CD4-positive, alpha-beta memory T cell (primary cell): ENCODE results near the gene CXCL9. TPM values are rescaled to one million over a fixed set of nuclear protein-coding genes. Genes with fewer than 3 reads are reported as not detected.

Experiments
- CTCF ChIA-PET: fragments of 350-600 bp; sonication (Branson Sonifier 250); formaldehyde crosslinking; loops from one replicate; lab custom pipeline; 2021; ENCODE audit warnings: inconsistent platforms; ENCODE audit not compliant: partially characterized antibody; lab: Charles Lee
- POLR2A ChIA-PET: fragments of 350-600 bp; sonication (Branson Sonifier 250); formaldehyde crosslinking; loops from one replicate; lab custom pipeline; 2021; ENCODE audit not compliant: partially characterized antibody; lab: Charles Lee
- DNase-seq, 5 donors: peaks; one replicate each; pipeline versions ENCODE4 v3.0.0 to v3.0.0-alpha.2; 2020 to 2022; ENCODE audit warnings: mixed read lengths in 1 of 5
- H3K27ac ChIP-seq: one replicate; pipeline ENCODE4 v1.7.0; 2013; ENCODE audit warnings: low read depth, low read length
- H3K27me3 ChIP-seq: 2 replicates; pipeline ENCODE4 v1.7.0; 2013; ENCODE audit warnings: mild to moderate bottlenecking, low read length, moderate library complexity; ENCODE audit not compliant: insufficient read depth
- H3K36me3 ChIP-seq: 2 replicates; pipeline ENCODE4 v1.7.0; 2013; ENCODE audit warnings: mild to moderate bottlenecking, low read length, moderate library complexity; ENCODE audit not compliant: insufficient read depth
- H3K4me1 ChIP-seq: 2 replicates; pipeline ENCODE4 v1.7.0; 2013; ENCODE audit warnings: mild to moderate bottlenecking, low read length, moderate library complexity; ENCODE audit not compliant: insufficient read depth
- H3K4me3 ChIP-seq, 2 donors: one replicate each; pipeline ENCODE4 v1.7.0; 2013; ENCODE audit warnings: low read length in 2 of 2, mild to moderate bottlenecking in 1 of 2
- H3K9me3 ChIP-seq, 2 donors: one replicate each; pipeline ENCODE4 v1.7.0; 2013; ENCODE audit warnings: low read length in 2 of 2, control low read depth in 1 of 2; ENCODE audit not compliant: control insufficient read depth in 1 of 2
- H3K27ac Mint-ChIP-seq, 7 donors: one replicate each; pipeline ENCODE4 v1.8.0; 2020 to 2021; ENCODE audit warnings: mixed read lengths in 7 of 7, mild to moderate bottlenecking in 6 of 7, inconsistent platforms in 3 of 7, moderate library complexity in 3 of 7
- H3K27me3 Mint-ChIP-seq, 2 donors: one replicate each; pipeline ENCODE4 v1.8.0; 2020 to 2021; ENCODE audit warnings: mixed read lengths in 2 of 2
- H3K36me3 Mint-ChIP-seq, 2 donors: one replicate each; pipeline ENCODE4 v1.8.0; 2020 to 2021; ENCODE audit warnings: mixed read lengths in 2 of 2, inconsistent platforms in 1 of 2, mild to moderate bottlenecking in 1 of 2
- H3K4me1 Mint-ChIP-seq, 4 donors: one replicate each; pipeline ENCODE4 v1.8.0; 2020 to 2021; ENCODE audit warnings: mixed read lengths in 4 of 4, mild to moderate bottlenecking in 1 of 4
- H3K4me3 Mint-ChIP-seq, 8 donors: one replicate each; pipeline ENCODE4 v1.8.0; 2020 to 2021; ENCODE audit warnings: mixed read lengths in 8 of 8, mild to moderate bottlenecking in 7 of 8, moderate library complexity in 6 of 8, inconsistent platforms in 3 of 8
- H3K9me3 Mint-ChIP-seq, 8 donors: one replicate each; pipeline ENCODE4 v1.8.0; 2020 to 2021; ENCODE audit warnings: mixed read lengths in 8 of 8, mild to moderate bottlenecking in 5 of 8, inconsistent platforms in 3 of 8, moderate library complexity in 1 of 8
- intact Hi-C: fragments of 100-400 bp; cut with micrococcal nuclease; formaldehyde crosslinking; loops from one replicate; pipeline ENCODE4 v1.15.1; 2023
- polyA plus RNA-seq, 2 donors: library from polyadenylated mRNA; unstranded; fragments of 300-500 nt; fragmentation: Illumina TruSeq; gene quantifications; one replicate each; pipeline ENCODE4 v1.2.3, GENCODE V29; 2021
- total RNA-seq, 2 experiments: library from RNA; stranded (reverse); gene quantifications; one replicate each; pipeline ENCODE4 v1.2.3, GENCODE V29; 2021

The CXCL9 gene
- total and polyA plus RNA-seq, 4 experiments from 2014 or later, result 0.58 to 1.4 TPM; not detected in 2

DNA sequence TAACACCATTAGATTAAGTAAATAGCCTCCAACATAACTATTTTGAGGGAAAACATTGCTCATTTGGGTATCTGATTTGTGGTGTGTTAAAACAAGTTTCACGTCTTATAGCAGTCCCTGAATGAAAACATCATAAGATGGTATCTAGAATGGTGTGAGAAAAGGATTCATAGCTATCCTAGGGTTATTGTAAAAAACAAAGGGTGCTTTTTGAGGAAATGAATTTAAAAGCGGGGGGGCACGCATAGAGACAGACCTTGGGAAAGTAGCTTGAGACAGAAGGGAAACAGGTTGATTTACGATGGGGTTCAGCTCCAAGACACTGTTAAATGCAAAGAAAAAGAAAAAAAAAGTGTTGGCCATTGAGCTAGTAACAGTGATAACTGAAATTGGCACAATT lies 16.8 kb upstream of the CXCL9 start:
- Histone ChIP-seq H3K9me3 (no peaks in the 10 kb centered on the region), H3K4me3 (no peak overlapping the region), H3K27me3 (no peaks in the 10 kb centered on the region), H3K27ac (no peak overlapping the region), H3K4me1 (peaks cover 24% of the 10 kb centered on the region), H3K36me3 (no peaks in the 10 kb centered on the region)
- no peaks in the 10 kb centered on the region for H3K9me3 Mint-ChIP-seq
- peaks cover 19 to 32% (median 29%) of the 10 kb centered on the region in 4 donors for H3K4me1 Mint-ChIP-seq
- H3K4me3 Mint-ChIP-seq, result peak overlapping the region in 7 of 8 donors; percentile 0 to 72 (median 37)
- no peaks in the 10 kb centered on the region for H3K27me3 Mint-ChIP-seq
- POLR2A ChIA-PET, result no interaction called here
- CTCF ChIA-PET, result interaction anchor here (0.7 to 2.2 kb wide), 3 partner anchors 28 to 129 kb away, joined by 4 to 11 read pairs (median 4); no protein-coding TSS in a partner anchor
- H3K27ac Mint-ChIP-seq, result peak overlapping the region in 3 of 7 donors; percentile 0 to 38 (median 19)
- no peak for DNase-seq
- no peaks in the 10 kb centered on the region for H3K36me3 Mint-ChIP-seq
- intact Hi-C loops, result no loop called here

DNA sequence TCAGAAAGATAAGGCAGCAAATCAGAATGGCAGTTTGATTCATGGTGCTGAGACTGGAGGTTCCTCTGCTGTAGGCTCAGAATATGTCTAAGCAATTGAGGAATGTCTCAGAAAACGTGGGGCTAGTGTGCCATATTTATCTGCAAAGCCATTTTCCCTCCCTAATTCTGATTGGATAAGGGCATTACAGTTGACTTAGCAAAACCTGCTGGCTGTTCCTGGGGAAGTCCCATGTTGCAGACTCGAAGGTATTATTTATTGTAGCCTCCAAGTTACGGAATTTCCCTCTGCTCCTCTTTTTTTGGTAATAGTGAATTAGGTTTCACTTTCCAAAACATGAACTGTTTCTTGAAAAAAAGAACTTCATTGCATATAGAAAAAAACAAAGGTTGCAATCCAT lies 16.1 kb upstream of the CXCL9 start, which contains the start of gene CXCL10:
Gene CXCL10 (minus strand): TSS at position 109 of the 400 bp plus-strand sequence. CDS start 66 bp downstream, at position 43.
- peaks cover 17% of the 10 kb centered on the region for H3K4me1 ChIP-seq
- H3K27ac ChIP-seq, result no peak within 1 kb of the TSS
- Mint-ChIP-seq H3K4me1 (peaks cover 15 to 28% (median 24%) of the 10 kb centered on the region in 4 donors), H3K9me3 (no peaks in the 10 kb centered on the region), H3K4me3 (peak within 1 kb of the TSS; percentile 9 to 72 (median 34)), H3K27ac (peak within 1 kb of the TSS in 5 of 7 donors; percentile 13 to 54 (median 26)), H3K36me3 (no peaks in the 10 kb centered on the region), H3K27me3 (no peaks in the 10 kb centered on the region)
- H3K27me3 ChIP-seq, result no peaks in the 10 kb centered on the region
- intact Hi-C loops, result no loop called here
- no peaks in the 10 kb centered on the region for H3K9me3 ChIP-seq
- DNase-seq, result peak in 3 of 5 donors; percentile 3 to 41 (median 20)
- no peaks in the 10 kb centered on the region for H3K36me3 ChIP-seq
- no peak within 1 kb of the TSS for H3K4me3 ChIP-seq
- ChIA-PET CTCF (no interaction called here), POLR2A (no interaction called here)

DNA sequence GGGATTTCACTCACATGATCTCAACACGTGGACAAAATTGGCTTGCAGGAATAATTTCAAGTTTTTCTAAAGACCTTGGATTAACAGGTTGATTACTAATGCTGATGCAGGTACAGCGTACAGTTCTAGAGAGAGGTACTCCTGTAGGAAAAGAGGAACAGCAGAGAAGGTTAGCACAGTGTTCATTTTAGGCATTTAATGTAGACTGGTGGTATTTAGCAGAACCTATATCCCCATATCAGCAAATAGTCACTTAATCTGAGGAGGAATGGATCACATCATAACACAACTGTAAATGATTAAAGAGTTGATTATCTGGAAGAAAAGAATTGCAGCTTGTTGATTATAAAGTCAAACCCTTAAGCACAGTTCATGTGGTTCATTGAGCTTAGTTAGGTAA lies 15.4 kb upstream of the CXCL9 start:
- H3K4me3 ChIP-seq, result no peak overlapping the region
- peaks cover 15% of the 10 kb centered on the region for H3K4me1 ChIP-seq
- H3K27ac ChIP-seq, result no peak overlapping the region
- no peaks in the 10 kb centered on the region for H3K27me3 Mint-ChIP-seq
- ChIA-PET POLR2A (no interaction called here), CTCF (no interaction called here)
- H3K36me3 ChIP-seq, result no peaks in the 10 kb centered on the region
- H3K27ac Mint-ChIP-seq, result peak overlapping the region in 4 of 7 donors; percentile 13 to 54 (median 31)
- H3K4me3 Mint-ChIP-seq, result peak overlapping the region in 1 of 8 donors; percentile 6
- intact Hi-C loops, result no loop called here
- no peaks in the 10 kb centered on the region for H3K9me3 Mint-ChIP-seq
- H3K27me3 ChIP-seq, result no peaks in the 10 kb centered on the region
- DNase-seq, result no peak
- H3K36me3 Mint-ChIP-seq, result no peaks in the 10 kb centered on the region
- peaks cover 13 to 22% (median 20%) of the 10 kb centered on the region in 4 donors for H3K4me1 Mint-ChIP-seq
- H3K9me3 ChIP-seq, result no peaks in the 10 kb centered on the region

DNA sequence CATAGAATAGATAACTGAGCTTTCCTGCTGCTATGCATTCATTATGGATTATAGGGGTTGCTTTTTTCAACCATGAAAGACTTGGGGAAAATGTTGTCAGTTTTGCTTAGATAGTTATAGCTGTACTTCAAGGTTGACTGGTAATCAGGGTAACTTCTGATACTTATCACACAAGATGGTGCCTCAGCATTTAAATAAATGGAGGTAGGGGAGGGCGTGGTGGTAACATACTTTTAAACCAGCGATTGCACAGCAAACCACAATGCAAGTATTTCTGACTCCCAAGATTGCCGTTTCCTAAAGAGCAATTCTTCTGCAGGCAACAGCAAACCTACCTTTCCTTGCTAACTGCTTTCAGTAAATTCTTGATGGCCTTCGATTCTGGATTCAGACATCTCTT lies 14.7 kb upstream of the CXCL9 start:
- intact Hi-C loops, result no loop called here
- DNase-seq, result no peak
- no peaks in the 10 kb centered on the region for H3K9me3 Mint-ChIP-seq
- Histone ChIP-seq H3K27ac (no peak overlapping the region), H3K4me3 (no peak overlapping the region), H3K36me3 (no peaks in the 10 kb centered on the region), H3K4me1 (peaks cover 15% of the 10 kb centered on the region), H3K9me3 (no peaks in the 10 kb centered on the region), H3K27me3 (no peaks in the 10 kb centered on the region)
- no peaks in the 10 kb centered on the region for H3K36me3 Mint-ChIP-seq
- peaks cover 12 to 22% (median 20%) of the 10 kb centered on the region in 4 donors for H3K4me1 Mint-ChIP-seq
- no peak overlapping the region for H3K4me3 Mint-ChIP-seq
- no peaks in the 10 kb centered on the region for H3K27me3 Mint-ChIP-seq
- POLR2A ChIA-PET, result no interaction called here
- H3K27ac Mint-ChIP-seq, result no peak overlapping the region
- CTCF ChIA-PET, result interaction anchor here (0.9 kb wide), 1 partner anchor 9 kb away, joined by 3 read pairs; no protein-coding TSS in a partner anchor

DNA sequence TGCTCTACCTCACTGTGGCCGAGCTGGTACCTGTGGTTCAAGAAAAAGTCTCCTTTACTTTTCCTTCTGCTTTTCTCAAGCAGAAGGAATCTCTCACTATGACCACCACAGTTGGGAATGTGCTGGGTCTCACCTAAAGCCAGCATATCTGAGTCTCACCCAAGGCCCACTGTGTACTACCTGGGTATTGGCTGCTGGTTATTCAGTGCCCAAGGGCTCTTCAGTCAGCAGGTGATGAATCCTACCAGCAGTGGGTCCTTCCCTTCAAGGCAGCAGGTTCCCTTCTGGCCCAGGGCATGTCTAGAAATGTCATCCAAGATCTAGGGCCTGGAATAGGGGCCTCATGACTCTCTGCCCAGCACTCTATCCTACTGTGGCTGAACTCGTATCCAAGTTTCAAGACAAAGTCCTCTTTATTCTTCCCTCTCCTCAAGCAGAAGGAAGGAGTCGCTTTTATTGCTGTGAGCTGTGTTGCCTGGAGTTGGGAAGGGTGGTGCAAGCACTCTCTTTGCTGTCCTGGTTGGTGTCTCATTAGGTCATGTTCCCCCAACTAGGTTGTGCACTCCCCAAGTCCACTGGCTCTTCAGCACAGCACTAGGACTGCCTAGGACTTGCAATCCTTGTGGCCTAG lies 9.9 kb upstream of the CXCL9 start:
- Mint-ChIP-seq H3K4me3 (no peak overlapping the region), H3K4me1 (peaks cover 0 to 2% (median 0%) of the 10 kb centered on the region in 4 donors), H3K27me3 (peaks cover 0 to 3% of the 10 kb centered on the region in 2 donors), H3K27ac (peak overlapping the region in 1 of 7 donors; percentile 24), H3K36me3 (no peaks in the 10 kb centered on the region), H3K9me3 (no peaks in the 10 kb centered on the region)
- ChIA-PET POLR2A (no interaction called here), CTCF (no interaction called here)
- no peak overlapping the region for H3K4me3 ChIP-seq
- no peak overlapping the region for H3K27ac ChIP-seq
- H3K4me1 ChIP-seq, result no peaks in the 10 kb centered on the region
- intact Hi-C loops, result no loop called here
- no peaks in the 10 kb centered on the region for H3K36me3 ChIP-seq
- H3K27me3 ChIP-seq, result no peaks in the 10 kb centered on the region
- no peak for DNase-seq
- H3K9me3 ChIP-seq, result no peaks in the 10 kb centered on the region

DNA sequence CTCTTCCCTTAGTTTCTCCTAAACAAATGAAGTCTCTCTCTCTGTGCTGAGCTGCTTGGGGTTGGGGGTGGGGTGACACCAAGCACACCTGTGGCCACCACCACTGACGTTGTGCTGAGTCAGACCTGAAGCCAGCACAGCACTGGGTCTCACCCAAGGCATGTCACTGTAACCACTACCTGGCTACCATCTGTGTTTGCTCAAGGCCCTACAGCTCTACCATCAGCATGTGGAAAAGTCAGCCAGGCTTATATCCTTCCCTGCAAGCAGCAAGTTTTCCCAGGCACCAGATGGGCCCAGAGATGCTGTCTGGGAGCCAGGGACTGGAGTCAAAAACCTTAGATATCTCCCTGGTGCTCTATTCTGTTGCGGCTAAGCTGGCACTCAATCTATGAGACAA lies 9.1 kb upstream of the CXCL9 start:
- no peak overlapping the region for H3K27ac ChIP-seq
- H3K4me3 ChIP-seq, result no peak overlapping the region
- Mint-ChIP-seq H3K27me3 (peaks cover 0 to 3% of the 10 kb centered on the region in 2 donors), H3K27ac (no peak overlapping the region), H3K4me1 (no peaks in the 10 kb centered on the region), H3K4me3 (no peak overlapping the region), H3K9me3 (no peaks in the 10 kb centered on the region), H3K36me3 (no peaks in the 10 kb centered on the region)
- H3K36me3 ChIP-seq, result no peaks in the 10 kb centered on the region
- H3K27me3 ChIP-seq, result no peaks in the 10 kb centered on the region
- ChIA-PET POLR2A (interaction anchor here (0.6 kb wide), 1 partner anchor 60 kb away, joined by 3 read pairs; no protein-coding TSS in a partner anchor), CTCF (no interaction called here)
- H3K4me1 ChIP-seq, result no peaks in the 10 kb centered on the region
- intact Hi-C loops, result no loop called here
- H3K9me3 ChIP-seq, result no peaks in the 10 kb centered on the region
- DNase-seq, result no peak

DNA sequence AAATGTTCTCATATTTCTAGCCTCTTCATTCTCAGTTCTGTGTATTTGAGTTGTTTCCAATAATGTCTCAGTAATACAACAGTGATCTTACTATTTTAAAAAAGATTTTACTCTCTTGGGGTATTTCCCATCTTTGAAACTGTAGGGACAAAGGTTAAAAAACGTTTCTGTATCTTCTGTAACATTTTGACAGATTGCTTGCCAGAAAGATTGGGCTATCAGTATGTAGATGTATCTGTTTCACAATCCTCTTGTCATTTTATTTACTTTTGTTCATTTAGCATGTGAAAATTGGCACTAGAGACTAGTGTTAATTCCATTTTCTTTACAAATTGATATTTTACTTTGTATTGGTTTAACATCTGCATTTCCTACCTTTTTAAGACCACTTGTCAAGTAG lies 6.2 kb upstream of the CXCL9 start:
- POLR2A ChIA-PET, result no interaction called here
- CTCF ChIA-PET, result interaction anchor here (1.5 kb wide), 1 partner anchor 53 kb away, joined by 3 read pairs; no protein-coding TSS in a partner anchor
- Mint-ChIP-seq H3K4me3 (no peak overlapping the region), H3K27me3 (peaks cover 0 to 3% of the 10 kb centered on the region in 2 donors), H3K27ac (no peak overlapping the region), H3K9me3 (no peaks in the 10 kb centered on the region), H3K36me3 (no peaks in the 10 kb centered on the region), H3K4me1 (no peaks in the 10 kb centered on the region)
- H3K36me3 ChIP-seq, result no peaks in the 10 kb centered on the region
- no peaks in the 10 kb centered on the region for H3K4me1 ChIP-seq
- H3K4me3 ChIP-seq, result no peak overlapping the region
- no peaks in the 10 kb centered on the region for H3K9me3 ChIP-seq
- no peaks in the 10 kb centered on the region for H3K27me3 ChIP-seq
- intact Hi-C loops, result no loop called here
- H3K27ac ChIP-seq, result no peak overlapping the region
- DNase-seq, result no peak
